GM12878 (cell line): ENCODE data around the gene TFDP1. TPM values are rescaled to one million over a fixed set of nuclear protein-coding genes. Genes with fewer than 3 reads are reported as not detected.

Experiments used
- ATAC-seq: fragments of 200-7000 bp; cut with Tn5 transposase; 3 replicates; pipeline ENCODE4 v1.9.1; 2020; ENCODE audit warnings: mild to moderate bottlenecking, moderate library complexity
- BruUV-seq: library from RNA; stranded (reverse); fragments of 400-500 nt; replicated peaks from 2 replicates; lab custom pipeline; 2021; lab: Mats Ljungman, UMichigan
- CTCF ChIA-PET: fragments of 300-600 bp; sonication (Branson Sonifier 250); formaldehyde crosslinking; extraction: SDS; loops from one replicate; lab custom pipeline; 2021; ENCODE audit warnings: inconsistent platforms; lab: Yijun Ruan, JAX
- POLR2A ChIA-PET: fragments of 350-600 bp; formaldehyde crosslinking; extraction: SDS; loops from one replicate; lab custom pipeline; 2021; ENCODE audit warnings: inconsistent platforms; lab: Charles Lee
- RAD21 ChIA-PET: fragments of 300-600 bp; sonication (Branson Sonifier 250); formaldehyde crosslinking; loops from one replicate; lab custom pipeline; 2023; ENCODE audit warnings: antibody characterized with exemption; ENCODE audit not compliant: unreplicated experiment; lab: Charles Lee
- SMC1A ChIA-PET: fragments of 300-600 bp; sonication (Branson Sonifier 250); formaldehyde crosslinking; loops from one replicate; lab custom pipeline; 2023; ENCODE audit not compliant: unreplicated experiment, uncharacterized antibody; lab: Charles Lee
- DNase-seq: peaks from one replicate; pipeline ENCODE4 v3.0.0-alpha.2; 2011; ENCODE audit warnings: low read depth, low spot score
- FAIRE-seq: peaks from 3 replicates; lab custom pipeline; 2011; peaks lifted over from hg19 to GRCh38; lab: Jason Lieb, UNC
- H2AFZ ChIP-seq: 2 replicates; pipeline ENCODE4 v1.6.0; 2011; ENCODE audit warnings: low read depth, low read length, control low read depth; ENCODE audit not compliant: control insufficient read depth
- H3K27ac ChIP-seq: 2 replicates; pipeline ENCODE4 v1.5.1; 2011; ENCODE audit warnings: control low read depth; ENCODE audit not compliant: control insufficient read depth, insufficient read depth
- H3K27me3 ChIP-seq, 2 experiments: replicated peaks in 1 of 2; 2 replicates each; pipeline versions ENCODE4 v1.6.0 to v1.6.1; 2011; ENCODE audit warnings: low read length in 1 of 2; ENCODE audit not compliant: control insufficient read depth in 2 of 2, insufficient read depth in 2 of 2
- H3K36me3 ChIP-seq, 2 experiments: 2 replicates each; pipeline ENCODE4 v1.5.1; 2011; ENCODE audit warnings: low read length in 1 of 2; ENCODE audit not compliant: control insufficient read depth in 2 of 2, insufficient read depth in 2 of 2
- H3K4me1 ChIP-seq: 2 replicates; pipeline ENCODE4 v1.6.1; 2011; ENCODE audit warnings: mild to moderate bottlenecking, low read length, moderate library complexity, mixed read lengths; ENCODE audit not compliant: control insufficient read depth, insufficient read depth
- H3K4me2 ChIP-seq: 2 replicates; pipeline ENCODE4 v1.6.0; 2011; ENCODE audit warnings: control low read depth; ENCODE audit not compliant: control insufficient read depth, insufficient read depth
- H3K4me3 ChIP-seq: fragments of 200-600 bp; sonication (generic); 2 replicates; pipeline ENCODE4 v1.5.1; 2016
- H3K79me2 ChIP-seq: 2 replicates; pipeline ENCODE4 v1.6.0; 2011; ENCODE audit warnings: low read length; ENCODE audit not compliant: control insufficient read depth, insufficient read depth
- H3K9ac ChIP-seq: 2 replicates; pipeline ENCODE4 v1.8.0; 2011; ENCODE audit warnings: low read length, control low read depth, mixed read lengths; ENCODE audit not compliant: control insufficient read depth, insufficient read depth
- H3K9me3 ChIP-seq: replicated peaks from 3 replicates; pipeline ENCODE4 v1.5.1; 2011; ENCODE audit warnings: mild to moderate bottlenecking, low read length; ENCODE audit not compliant: control insufficient read depth, insufficient read depth
- H4K20me1 ChIP-seq: 2 replicates; pipeline ENCODE4 v1.6.0; 2011; ENCODE audit not compliant: control insufficient read depth, insufficient read depth
- FOXM1 ChIP-seq: IDR thresholded peaks from 2 replicates; pipeline ENCODE4 v1.6.1; 2012; ENCODE audit warnings: low read depth, mild to moderate bottlenecking, inconsistent platforms, low read length, moderate library complexity
- HDAC2 ChIP-seq: fragments of 200-600 bp; sonication (generic); IDR thresholded peaks from 2 replicates; pipeline ENCODE4 v1.6.1; 2017
- KLF5 ChIP-seq: fragments of 450-650 bp; IDR thresholded peaks from 2 replicates; pipeline ENCODE4 v1.6.1; 2014; ENCODE audit warnings: mild to moderate bottlenecking; ENCODE audit not compliant: partially characterized antibody
- NFIC ChIP-seq: IDR thresholded peaks from 2 replicates; pipeline ENCODE4 v1.6.1; 2012; ENCODE audit warnings: low read depth, mild to moderate bottlenecking, inconsistent platforms, low read length, moderate library complexity
- NFYA ChIP-seq: IDR thresholded peaks from 2 replicates; pipeline ENCODE4 v1.6.1; 2011; ENCODE audit warnings: low read depth, mild to moderate bottlenecking, low read length, improper control_type of control experiment, borderline replicate concordance
- NR2F1 ChIP-seq: fragments of 450-650 bp; conservative IDR thresholded peaks from 2 replicates; pipeline ENCODE4 v1.6.1; 2017; ENCODE audit warnings: mild to moderate bottlenecking
- RAD51 ChIP-seq: fragments of 450-650 bp; IDR thresholded peaks from 2 replicates; pipeline ENCODE4 v1.6.1; 2016; ENCODE audit warnings: moderate library complexity, mild to moderate bottlenecking, inconsistent platforms
- SKIL ChIP-seq: fragments of 450-650 bp; IDR thresholded peaks from 2 replicates; pipeline ENCODE4 v1.6.1; 2017; ENCODE audit warnings: mild to moderate bottlenecking, low read depth, inconsistent platforms; ENCODE audit not compliant: poor library complexity, severe bottlenecking
- SMAD5 ChIP-seq: IDR thresholded peaks from 2 replicates; pipeline ENCODE4 v1.6.1; 2016; ENCODE audit warnings: antibody characterized with exemption, low read depth
- ZBTB33 ChIP-seq: fragments of 450-650 bp; IDR thresholded peaks from 2 replicates; pipeline ENCODE4 v1.6.1; 2017; ENCODE audit warnings: mild to moderate bottlenecking
- WGBS: methylation state at CpG from one replicate; pipeline ENCODE4 v1.1.6; 2016; ENCODE audit warnings: low lambda C conversion rate; ENCODE audit not compliant: insufficient replicate concordance, insufficient coverage; ENCODE audit errors: missing lambda C conversion rate; 5-methylcytosine and 5-hydroxymethylcytosine counted together
- in situ Hi-C: fragments of 300-500 bp; cut with MboI; formaldehyde crosslinking; loops from 9 replicates; pipeline ENCODE4 v1.14.3; 2018; ENCODE audit warnings: mixed read lengths
- intact Hi-C: fragments of 100-400 bp; cut with micrococcal nuclease; formaldehyde crosslinking; loops from one replicate; pipeline ENCODE4 v1.14.2; 2022; ENCODE audit not compliant: unreplicated experiment
- polyA plus RNA-seq, 11 experiments: library from polyadenylated mRNA; depleted of rRNA in 4 of 11; unstranded in 6 of 11; stranded (reverse) in 5 of 11; fragments of >200 nt; fragmentation: Nextera tagmentation in 4 of 11; fragmentation: Illumina TruSeq in 1 of 11; extraction: Ambion mirVana in 4 of 11; extraction: Trizol in 1 of 11; gene quantifications; 1 replicate in 1 of 11; 2 replicates in 10 of 11; pipeline versions ENCODE4 v1.2.1 to v1.2.3, GENCODE V29; 2011 to 2016; ENCODE audit warnings: inconsistent platforms in 2 of 11, missing spikeins in 2 of 11, low read depth in 1 of 11
- total RNA-seq, 4 experiments: library from RNA; depleted of rRNA in 3 of 4; stranded (reverse); fragments of >200 nt in 3 of 4; fragmentation: Illumina TruSeq in 1 of 4; extraction: Trizol in 1 of 4; gene quantifications; 2 replicates each; pipeline versions ENCODE4 v1.2.1 to v1.2.3, GENCODE V29; 2013 to 2021
- TF ChIP-seq, protein P1 (sequence below): fragments of 150-350 bp; IDR thresholded peaks from 2 replicates; pipeline ENCODE4 v1.6.1; 2016; ENCODE audit warnings: low read depth, low read length
- TF ChIP-seq, protein P2 (sequence below): IDR thresholded peaks from 2 replicates; pipeline ENCODE4 v1.6.1; 2012; ENCODE audit warnings: improper control_type of control experiment, low read depth, low read length; ENCODE audit not compliant: insufficient replicate concordance

The TFDP1 gene
- total and polyA plus RNA-seq, 10 of the 15 experiments (the other 5 are each of a cell fraction or from before 2014, with no cell fraction given): 37.7 to 254 (median 119) TPM

- DNase-seq: no peak
- BruUV-seq: TSS peak; percentile 33
- 98% methylated on average over 15 of the region's 15 CpGs for WGBS
- ChIA-PET CTCF (no interaction called here), POLR2A (no interaction called here), SMC1A (no interaction called here), RAD21 (no interaction called here)
- no peak for FAIRE-seq
- Histone ChIP-seq H3K4me2 (no peak overlapping the region), H4K20me1 (no peaks in the 10 kb centered on the region), H3K79me2 (peaks cover 8% of the 10 kb centered on the region), H3K4me1 (no peaks in the 10 kb centered on the region), H3K27ac (no peak overlapping the region), H3K27me3 (no peaks in the 10 kb centered on the region), H3K4me3 (no peak overlapping the region), H3K36me3 (peaks cover 13 to 19% of the 10 kb centered on the region in 2 experiments; a peak in 3 of 4 replicates), H3K9me3 (no peaks in the 10 kb centered on the region), H3K9ac (no peak overlapping the region), H2AFZ (no peak overlapping the region)
- ATAC-seq: no peak
- in situ Hi-C loops (no loop called here), intact Hi-C loops (no loop called here)
- no peak for TF ChIP-seq NR2F1
- no peak for TF ChIP-seq FOXM1
- no peak for TF ChIP-seq SMAD5
- TF ChIP-seq KLF5: no peak
- TF ChIP-seq NFIC: no peak
- no peak for TF ChIP-seq NFYA
- TF ChIP-seq, protein P1, sequence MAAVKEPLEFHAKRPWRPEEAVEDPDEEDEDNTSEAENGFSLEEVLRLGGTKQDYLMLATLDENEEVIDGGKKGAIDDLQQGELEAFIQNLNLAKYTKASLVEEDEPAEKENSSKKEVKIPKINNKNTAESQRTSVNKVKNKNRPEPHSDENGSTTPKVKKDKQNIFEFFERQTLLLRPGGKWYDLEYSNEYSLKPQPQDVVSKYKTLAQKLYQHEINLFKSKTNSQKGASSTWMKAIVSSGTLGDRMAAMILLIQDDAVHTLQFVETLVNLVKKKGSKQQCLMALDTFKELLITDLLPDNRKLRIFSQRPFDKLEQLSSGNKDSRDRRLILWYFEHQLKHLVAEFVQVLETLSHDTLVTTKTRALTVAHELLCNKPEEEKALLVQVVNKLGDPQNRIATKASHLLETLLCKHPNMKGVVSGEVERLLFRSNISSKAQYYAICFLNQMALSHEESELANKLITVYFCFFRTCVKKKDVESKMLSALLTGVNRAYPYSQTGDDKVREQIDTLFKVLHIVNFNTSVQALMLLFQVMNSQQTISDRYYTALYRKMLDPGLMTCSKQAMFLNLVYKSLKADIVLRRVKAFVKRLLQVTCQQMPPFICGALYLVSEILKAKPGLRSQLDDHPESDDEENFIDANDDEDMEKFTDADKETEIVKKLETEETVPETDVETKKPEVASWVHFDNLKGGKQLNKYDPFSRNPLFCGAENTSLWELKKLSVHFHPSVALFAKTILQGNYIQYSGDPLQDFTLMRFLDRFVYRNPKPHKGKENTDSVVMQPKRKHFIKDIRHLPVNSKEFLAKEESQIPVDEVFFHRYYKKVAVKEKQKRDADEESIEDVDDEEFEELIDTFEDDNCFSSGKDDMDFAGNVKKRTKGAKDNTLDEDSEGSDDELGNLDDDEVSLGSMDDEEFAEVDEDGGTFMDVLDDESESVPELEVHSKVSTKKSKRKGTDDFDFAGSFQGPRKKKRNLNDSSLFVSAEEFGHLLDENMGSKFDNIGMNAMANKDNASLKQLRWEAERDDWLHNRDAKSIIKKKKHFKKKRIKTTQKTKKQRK: no peak
- TF ChIP-seq HDAC2: no peak
- TF ChIP-seq, protein P2, sequence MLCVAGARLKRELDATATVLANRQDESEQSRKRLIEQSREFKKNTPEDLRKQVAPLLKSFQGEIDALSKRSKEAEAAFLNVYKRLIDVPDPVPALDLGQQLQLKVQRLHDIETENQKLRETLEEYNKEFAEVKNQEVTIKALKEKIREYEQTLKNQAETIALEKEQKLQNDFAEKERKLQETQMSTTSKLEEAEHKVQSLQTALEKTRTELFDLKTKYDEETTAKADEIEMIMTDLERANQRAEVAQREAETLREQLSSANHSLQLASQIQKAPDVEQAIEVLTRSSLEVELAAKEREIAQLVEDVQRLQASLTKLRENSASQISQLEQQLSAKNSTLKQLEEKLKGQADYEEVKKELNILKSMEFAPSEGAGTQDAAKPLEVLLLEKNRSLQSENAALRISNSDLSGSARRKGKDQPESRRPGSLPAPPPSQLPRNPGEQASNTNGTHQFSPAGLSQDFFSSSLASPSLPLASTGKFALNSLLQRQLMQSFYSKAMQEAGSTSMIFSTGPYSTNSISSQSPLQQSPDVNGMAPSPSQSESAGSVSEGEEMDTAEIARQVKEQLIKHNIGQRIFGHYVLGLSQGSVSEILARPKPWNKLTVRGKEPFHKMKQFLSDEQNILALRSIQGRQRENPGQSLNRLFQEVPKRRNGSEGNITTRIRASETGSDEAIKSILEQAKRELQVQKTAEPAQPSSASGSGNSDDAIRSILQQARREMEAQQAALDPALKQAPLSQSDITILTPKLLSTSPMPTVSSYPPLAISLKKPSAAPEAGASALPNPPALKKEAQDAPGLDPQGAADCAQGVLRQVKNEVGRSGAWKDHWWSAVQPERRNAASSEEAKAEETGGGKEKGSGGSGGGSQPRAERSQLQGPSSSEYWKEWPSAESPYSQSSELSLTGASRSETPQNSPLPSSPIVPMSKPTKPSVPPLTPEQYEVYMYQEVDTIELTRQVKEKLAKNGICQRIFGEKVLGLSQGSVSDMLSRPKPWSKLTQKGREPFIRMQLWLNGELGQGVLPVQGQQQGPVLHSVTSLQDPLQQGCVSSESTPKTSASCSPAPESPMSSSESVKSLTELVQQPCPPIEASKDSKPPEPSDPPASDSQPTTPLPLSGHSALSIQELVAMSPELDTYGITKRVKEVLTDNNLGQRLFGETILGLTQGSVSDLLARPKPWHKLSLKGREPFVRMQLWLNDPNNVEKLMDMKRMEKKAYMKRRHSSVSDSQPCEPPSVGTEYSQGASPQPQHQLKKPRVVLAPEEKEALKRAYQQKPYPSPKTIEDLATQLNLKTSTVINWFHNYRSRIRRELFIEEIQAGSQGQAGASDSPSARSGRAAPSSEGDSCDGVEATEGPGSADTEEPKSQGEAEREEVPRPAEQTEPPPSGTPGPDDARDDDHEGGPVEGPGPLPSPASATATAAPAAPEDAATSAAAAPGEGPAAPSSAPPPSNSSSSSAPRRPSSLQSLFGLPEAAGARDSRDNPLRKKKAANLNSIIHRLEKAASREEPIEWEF: no peak
- no peak for TF ChIP-seq RAD51
- no peak for TF ChIP-seq SKIL
- no peak for TF ChIP-seq ZBTB33
Observed at GRCh38 chr13:113621046-113621445, 36.5 kb downstream of the TFDP1 start.
